IPS-NIHi11 (cell line): ENCODE measurements around the gene ALDH1L1.

Experiments
- DNase-seq: peaks from one replicate; pipeline ENCODE4 v3.0.0; 2012; ENCODE audit warnings: mixed read lengths, low spot score

The ALDH1L1 gene

DNA sequence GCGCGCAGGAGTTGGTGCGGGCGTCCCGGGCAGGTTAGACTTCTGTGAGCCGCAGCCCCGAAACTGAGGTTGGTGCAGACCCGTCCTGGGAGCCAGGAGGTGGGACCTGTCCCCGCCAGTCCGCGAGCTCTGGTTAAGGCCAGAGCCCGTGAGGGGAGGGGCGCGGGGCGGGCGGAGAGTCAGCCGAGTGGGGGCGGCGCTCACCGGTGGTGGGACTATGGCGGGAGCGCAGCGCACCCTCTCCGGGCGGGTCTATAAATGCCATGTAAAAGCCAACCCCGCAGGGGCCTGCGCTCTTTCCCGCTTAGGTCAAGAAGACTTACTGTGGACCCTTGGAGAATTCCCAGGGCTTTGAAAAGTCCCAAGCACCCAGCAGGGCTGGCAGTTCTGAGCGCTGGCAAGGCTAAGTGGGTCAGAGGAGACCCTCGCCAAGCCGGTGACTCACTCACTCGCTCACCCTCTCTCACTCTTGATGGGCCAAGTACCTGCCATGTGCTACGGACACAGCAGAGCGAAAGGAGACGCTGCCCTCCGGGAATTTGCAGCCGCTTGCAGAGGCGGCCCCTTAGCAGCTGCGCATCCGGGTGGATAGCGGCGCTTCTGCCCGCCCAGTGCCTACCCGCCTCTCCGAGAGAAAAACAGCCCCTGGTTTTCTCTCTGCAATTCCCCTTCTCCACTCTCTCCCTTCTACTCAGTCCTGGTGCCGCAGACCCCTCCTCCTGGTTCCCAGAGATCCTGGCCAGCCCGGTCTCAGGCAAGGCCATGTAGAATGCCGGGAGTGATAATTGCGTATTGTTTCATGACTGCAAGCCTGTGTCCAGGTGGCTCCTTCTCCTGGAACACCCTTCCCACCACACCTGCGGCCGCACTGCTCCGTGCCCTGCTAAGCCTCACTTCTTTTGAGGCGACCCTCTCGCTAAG, at the start of gene ALDH1L1:
TSS of gene ALDH1L1 (minus strand) at position 110 of the 921 bp plus-strand sequence. CDS start 19,607 bp downstream, outside the sequence.
- DNase-seq, result peak; percentile 55

DNA sequence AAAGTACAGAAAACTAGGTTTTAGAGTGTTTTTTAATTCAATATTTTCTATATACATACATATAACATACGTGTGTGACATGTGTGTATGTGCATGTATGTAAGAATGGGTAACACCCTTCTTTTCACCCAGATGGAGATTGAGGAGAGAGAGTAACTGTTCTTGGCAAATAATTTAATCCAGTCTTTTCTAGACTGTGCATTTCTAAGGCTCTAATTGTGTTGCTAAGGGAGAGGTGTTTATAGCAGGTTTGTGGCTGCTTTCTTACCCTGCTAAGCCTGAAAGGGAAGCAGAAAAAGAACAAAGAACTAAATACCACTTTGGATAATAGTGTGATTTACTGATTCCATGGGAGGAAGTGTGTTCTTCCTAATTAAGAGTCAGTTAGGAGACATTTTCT, 46.0 kb upstream of the ALDH1L1 start:
- DNase-seq, result no peak

DNA sequence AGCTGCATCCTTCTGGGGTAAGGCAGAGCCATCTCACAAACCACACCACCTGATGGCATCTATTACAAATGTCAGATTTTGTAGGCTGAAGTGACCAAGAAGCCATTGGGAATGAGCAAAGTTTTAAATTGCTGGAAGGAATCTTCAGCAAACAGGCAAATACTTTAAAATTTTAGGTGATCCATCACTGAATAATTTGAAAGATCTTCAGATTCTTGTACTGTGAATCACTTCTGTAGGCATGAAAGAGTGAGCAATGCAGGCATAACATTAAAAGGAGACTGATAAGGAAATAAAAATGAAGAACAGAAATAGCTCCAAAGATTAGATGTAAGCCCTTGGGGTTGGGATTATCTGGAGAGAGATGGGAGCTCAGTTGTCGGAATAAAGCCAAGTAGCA, 36.0 kb upstream of the ALDH1L1 start:
- no peak for DNase-seq

DNA sequence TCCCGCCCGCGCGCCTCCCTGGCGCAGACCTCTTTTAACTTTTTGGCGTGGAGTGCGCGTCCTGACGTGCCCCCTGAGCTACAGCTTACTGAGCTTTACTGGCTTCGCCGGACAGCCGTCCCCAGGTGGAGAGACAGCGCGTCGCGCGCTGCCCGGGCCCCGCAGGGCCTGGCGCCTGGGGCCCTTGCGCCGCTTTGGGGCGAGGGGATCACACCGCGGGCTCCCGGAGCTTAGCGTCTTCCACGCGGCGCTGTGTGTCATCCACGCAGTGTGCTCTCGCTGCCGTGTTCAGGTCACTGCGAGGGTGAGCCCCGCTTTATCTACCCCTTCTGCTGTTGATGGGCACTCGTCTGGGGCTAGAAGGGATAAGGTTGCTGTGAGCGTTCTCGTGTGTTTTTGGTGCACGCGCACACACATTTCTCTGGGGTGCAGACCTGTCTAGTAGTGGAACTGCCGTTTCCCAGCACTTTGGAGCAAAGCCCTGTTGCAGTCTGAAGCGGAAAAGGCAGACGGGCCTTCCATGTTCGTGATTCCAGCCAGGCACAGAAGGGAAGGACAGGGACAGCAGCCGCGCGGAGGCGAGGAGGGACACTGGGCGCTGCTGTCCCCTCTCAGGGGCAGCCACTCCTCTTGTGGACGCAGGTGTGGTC, 33.1 kb upstream of the ALDH1L1 start:
- DNase-seq, result no peak

- peak; percentile 81 for DNase-seq
These were observed 32.4 kb upstream of the ALDH1L1 start for GRCh38 chr3:126212620-126213378.

DNA sequence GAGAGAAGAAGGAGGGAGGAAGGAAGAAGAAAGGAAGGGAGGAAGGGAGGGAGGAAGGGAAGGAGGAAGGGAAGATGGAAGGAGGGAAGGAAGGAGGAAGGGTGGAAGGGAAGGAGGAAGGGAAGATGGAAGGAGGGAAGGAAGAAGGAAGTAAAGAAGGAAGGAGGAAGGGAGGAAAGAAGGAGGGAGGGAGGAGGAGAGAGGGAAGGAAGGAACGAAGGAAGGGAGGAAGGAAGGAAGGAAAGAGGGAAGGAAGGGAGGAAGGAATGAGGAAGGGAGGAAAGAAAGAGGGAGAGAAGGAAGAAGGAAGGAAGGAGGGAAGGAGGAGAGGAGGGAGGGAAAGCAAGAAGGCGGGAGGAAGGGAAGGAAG, 31.8 kb upstream of the ALDH1L1 start:
- no peak for DNase-seq

GRCh38 chr3:126211569-126211968, 31.2 kb upstream of the ALDH1L1 start:
- DNase-seq, result peak; percentile 46

DNA sequence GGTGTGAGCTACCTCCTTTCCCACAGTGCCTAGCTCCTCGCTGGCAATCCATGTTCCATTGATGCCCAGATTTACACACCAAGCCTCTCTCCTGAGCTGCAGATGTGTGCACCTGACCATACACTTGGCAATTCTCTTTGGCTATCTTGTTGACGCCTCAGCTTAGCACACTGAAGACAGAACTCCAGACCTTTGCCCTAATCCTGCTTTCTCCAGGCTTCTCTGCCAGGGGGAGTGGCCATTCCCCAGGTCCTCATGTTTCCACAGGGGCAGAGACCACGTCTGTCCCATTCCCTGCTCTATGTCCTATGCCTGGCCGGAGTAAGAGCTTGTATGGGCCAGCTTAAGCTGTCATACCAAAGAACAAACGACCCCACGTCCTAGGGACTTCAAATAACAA, 30.2 kb upstream of the ALDH1L1 start:
- no peak for DNase-seq

GRCh38 chr3:126209741-126210140, 29.4 kb upstream of the ALDH1L1 start:
- no peak for DNase-seq

GRCh38 chr3:126208606-126209256, 28.3 kb upstream of the ALDH1L1 start:
- DNase-seq, result peak; percentile 49

GRCh38 chr3:126208182-126208581, 27.8 kb upstream of the ALDH1L1 start:
- no peak for DNase-seq

DNA sequence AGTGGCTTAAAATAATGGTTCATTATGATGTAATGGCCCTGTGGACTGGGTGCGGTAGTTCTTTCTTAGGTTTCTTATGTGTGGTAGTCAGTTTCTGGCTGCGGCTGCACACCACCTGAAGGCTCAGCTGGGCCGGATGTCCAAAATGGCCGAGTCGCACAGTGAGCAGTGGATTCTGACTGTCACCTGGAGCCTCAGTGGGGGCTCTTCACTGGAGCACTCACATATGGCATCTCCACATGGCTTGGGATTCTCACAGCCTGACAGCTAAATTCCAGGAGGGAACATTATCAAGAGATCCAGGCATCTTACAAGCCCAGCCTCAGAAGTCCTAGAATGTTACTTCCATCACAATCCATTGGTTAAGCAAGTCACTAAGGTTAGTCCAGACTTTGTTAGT, 26.8 kb upstream of the ALDH1L1 start:
- no peak for DNase-seq

- DNase-seq, result no peak
These were observed 25.6 kb upstream of the ALDH1L1 start for GRCh38 chr3:126205717-126206655.

GRCh38 chr3:126202680-126203079, 22.3 kb upstream of the ALDH1L1 start:
- no peak for DNase-seq

GRCh38 chr3:126202276-126202675, 21.9 kb upstream of the ALDH1L1 start:
- DNase-seq, result no peak

DNA sequence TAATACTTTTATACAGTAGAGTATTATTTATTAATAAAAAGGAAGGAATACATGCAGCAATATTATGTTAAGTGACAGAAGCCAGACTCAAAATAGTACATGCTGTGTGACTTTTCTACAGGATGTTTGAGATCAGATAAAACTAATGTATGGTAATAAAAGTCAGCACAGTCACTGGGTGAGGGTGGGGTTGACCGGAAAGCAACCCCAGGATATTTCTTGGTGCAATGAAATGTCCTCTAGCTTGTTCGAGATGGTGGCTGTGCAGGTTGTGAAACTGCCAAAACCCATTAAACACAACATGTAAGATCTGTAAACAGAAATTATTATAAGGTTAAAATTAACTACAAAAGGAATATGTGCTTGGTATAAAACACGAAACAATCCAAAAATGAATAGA, 20.8 kb upstream of the ALDH1L1 start:
- no peak for DNase-seq

- no peak for DNase-seq
These were observed 20.1 kb upstream of the ALDH1L1 start for GRCh38 chr3:126200534-126200933.

GRCh38 chr3:126199256-126199655, 18.9 kb upstream of the ALDH1L1 start:
- DNase-seq, result no peak

GRCh38 chr3:126197854-126198584, 17.6 kb upstream of the ALDH1L1 start:
- peak; percentile 77 for DNase-seq

GRCh38 chr3:126197343-126197742, 17.0 kb upstream of the ALDH1L1 start:
- no peak for DNase-seq
